HG03159 (cell line): ENCODE measurements around the gene ITGB6.

Experiments
- ATAC-seq: cut with Tn5 transposase; IDR thresholded peaks from one replicate; pipeline ENCODE4 v1.9.1; 2021; ENCODE audit warnings: mild to moderate bottlenecking, moderate library complexity; ENCODE audit not compliant: unreplicated experiment

The ITGB6 gene

GRCh38 chr2:160096409-160096808, 103.7 kb downstream of the ITGB6 start:
- ATAC-seq: peak; percentile 63

- no peak for ATAC-seq
Measured at GRCh38 chr2:160092445-160092844, 107.6 kb downstream of the ITGB6 start.

GRCh38 chr2:160091381-160091780, 108.7 kb downstream of the ITGB6 start:
- no peak for ATAC-seq

GRCh38 chr2:160087854-160088745, 112.0 kb downstream of the ITGB6 start:
- ATAC-seq: no peak

GRCh38 chr2:160085662-160086061, 114.4 kb downstream of the ITGB6 start:
- ATAC-seq: no peak

GRCh38 chr2:160077912-160078810, 121.9 kb downstream of the ITGB6 start:
- ATAC-seq: no peak

GRCh38 chr2:160076914-160077313, 123.2 kb downstream of the ITGB6 start:
- no peak for ATAC-seq

- ATAC-seq: no peak
Measured at GRCh38 chr2:160076241-160076640, 123.8 kb downstream of the ITGB6 start.

- ATAC-seq: no peak
Measured at GRCh38 chr2:160075171-160075570, 124.9 kb downstream of the ITGB6 start.

- ATAC-seq: no peak
Measured at GRCh38 chr2:160073284-160073888, 126.7 kb downstream of the ITGB6 start.

- ATAC-seq: no peak
Measured at GRCh38 chr2:160068906-160069305, 131.2 kb downstream of the ITGB6 start.

- ATAC-seq: no peak
Measured at GRCh38 chr2:160064916-160065315, 135.2 kb downstream of the ITGB6 start.

- ATAC-seq: no peak
Measured at GRCh38 chr2:160063879-160064612, 136.0 kb downstream of the ITGB6 start.

GRCh38 chr2:160063271-160063670, 136.8 kb downstream of the ITGB6 start:
- ATAC-seq: no peak

GRCh38 chr2:160062292-160063005, 137.6 kb downstream of the ITGB6 start, which contains the start of gene PLA2R1:
PLA2R1 (minus strand) TSS chr2:160062615; CDS start chr2:160062403, 212 bp downstream.
- ATAC-seq: no peak

GRCh38 chr2:160061944-160062291, 138.2 kb downstream of the ITGB6 start:
- no peak for ATAC-seq

GRCh38 chr2:160061533-160061932, 138.5 kb downstream of the ITGB6 start:
- ATAC-seq: no peak

- ATAC-seq: no peak
Measured at GRCh38 chr2:160060297-160060696, 139.8 kb downstream of the ITGB6 start.

GRCh38 chr2:160057356-160057755, 142.7 kb downstream of the ITGB6 start:
- no peak for ATAC-seq

GRCh38 chr2:160055726-160056108, 144.4 kb downstream of the ITGB6 start:
- ATAC-seq: no peak
